ENCODE data around the gene LEO1. TPM values are rescaled to one million over a fixed set of nuclear protein-coding genes. Genes with fewer than 3 reads are reported as not detected.

The LEO1 gene
- total and polyA plus RNA-seq, 2 experiments from 2014 or later, result 28.1 to 36.0 TPM

- Histone ChIP-seq H2AFZ (peak overlapping the region; percentile 80), H3K4me1 (ENCODE audit: insufficient read depth) (peaks cover 26% of the 10 kb centered on the region), H4K20me1 (ENCODE audit: insufficient read depth) (no peaks in the 10 kb centered on the region), H3K9ac (peak overlapping the region; percentile 89), H3K9me2 (ENCODE audit: insufficient read depth) (no peaks in the 10 kb centered on the region), H3K27ac (peak overlapping the region; percentile 92), H3F3A (ENCODE audit: insufficient read depth) (peaks cover 25% of the 10 kb centered on the region), H3K4me3 (peak overlapping the region; percentile 66), H3K36me3 (ENCODE audit: low read depth) (no peaks in the 10 kb centered on the region), H3K4me2 (ENCODE audit: unreplicated experiment) (peak overlapping the region; percentile 97), H3K27me3 (replicated peaks; ENCODE audit: insufficient read depth) (no peaks in the 10 kb centered on the region), H3K79me2 (ENCODE audit: insufficient read depth) (no peaks in the 10 kb centered on the region), H3K9me3 (ENCODE audit: low read depth) (no peaks in the 10 kb centered on the region)
- WGBS, 2 experiments (ENCODE audit: low coverage in 1 of 2, low lambda C conversion rate in 2 of 2, missing lambda C conversion rate in 2 of 2), result 1 to 4% methylated on average over 7 of the region's 7 CpGs
- peak; percentile 90 for DNase-seq
- in situ Hi-C loops (cut with MboI), result no loop called here
- TF ChIP-seq EZH2 (IDR thresholded peaks at IDR 0.05; ENCODE audit: insufficient read depth, poor library complexity, severe bottlenecking), result no peak
- TF ChIP-seq EZH2phosphoT487 (IDR thresholded peaks at IDR 0.05; ENCODE audit: insufficient read depth, low read depth), result no peak
These were observed 10.6 kb upstream of the LEO1 start for GRCh38 chr15:51982013-51982769.

GRCh38 chr15:51973775-51974174 is 2.2 kb upstream of the LEO1 start:
- Histone ChIP-seq H3K4me3 (no peak overlapping the region), H3K27ac (no peak overlapping the region), H3K4me2 (ENCODE audit: unreplicated experiment) (no peak overlapping the region), H3K27me3 (replicated peaks; ENCODE audit: insufficient read depth) (no peaks in the 10 kb centered on the region), H3K4me1 (ENCODE audit: insufficient read depth) (peaks cover 8% of the 10 kb centered on the region), H4K20me1 (ENCODE audit: insufficient read depth) (no peaks in the 10 kb centered on the region), H3F3A (ENCODE audit: insufficient read depth) (0 out of 2 replicates have a peak, but pooled peaks cover 7% of the 10 kb centered on the region), H2AFZ (no peak overlapping the region), H3K9ac (no peak overlapping the region), H3K9me3 (ENCODE audit: low read depth) (no peaks in the 10 kb centered on the region), H3K36me3 (ENCODE audit: low read depth) (no peaks in the 10 kb centered on the region), H3K9me2 (ENCODE audit: insufficient read depth) (no peaks in the 10 kb centered on the region), H3K79me2 (ENCODE audit: insufficient read depth) (peaks cover 34% of the 10 kb centered on the region)
- TF ChIP-seq EZH2 (IDR thresholded peaks at IDR 0.05; ENCODE audit: insufficient read depth, poor library complexity, severe bottlenecking), result no peak
- TF ChIP-seq EZH2phosphoT487 (IDR thresholded peaks at IDR 0.05; ENCODE audit: insufficient read depth, low read depth), result no peak
- 92 to 96% methylated on average over 4 of the region's 4 CpGs for WGBS, 2 experiments (ENCODE audit: low coverage in 1 of 2, low lambda C conversion rate in 2 of 2, missing lambda C conversion rate in 2 of 2)
- in situ Hi-C loops (cut with MboI), result no loop called here
- no peak for DNase-seq

GRCh38 chr15:51973220-51973619 is 1.6 kb upstream of the LEO1 start:
- Histone ChIP-seq H3K4me1 (ENCODE audit: insufficient read depth) (peaks cover 8% of the 10 kb centered on the region), H3K9ac (no peak overlapping the region), H3K27ac (no peak overlapping the region), H3K9me3 (ENCODE audit: low read depth) (no peaks in the 10 kb centered on the region), H3F3A (ENCODE audit: insufficient read depth) (0 out of 2 replicates have a peak, but pooled peaks cover 7% of the 10 kb centered on the region), H3K9me2 (ENCODE audit: insufficient read depth) (no peaks in the 10 kb centered on the region), H4K20me1 (ENCODE audit: insufficient read depth) (no peaks in the 10 kb centered on the region), H3K4me2 (ENCODE audit: unreplicated experiment) (no peak overlapping the region), H3K36me3 (ENCODE audit: low read depth) (no peaks in the 10 kb centered on the region), H3K27me3 (replicated peaks; ENCODE audit: insufficient read depth) (no peaks in the 10 kb centered on the region), H2AFZ (no peak overlapping the region), H3K4me3 (no peak overlapping the region), H3K79me2 (ENCODE audit: insufficient read depth) (peaks cover 39% of the 10 kb centered on the region)
- DNase-seq, result no peak
- in situ Hi-C loops (cut with MboI), result no loop called here
- 71 to 74% methylated on average over 5 of the region's 5 CpGs for WGBS, 2 experiments (ENCODE audit: low coverage in 1 of 2, low lambda C conversion rate in 2 of 2, missing lambda C conversion rate in 2 of 2)
- no peak for TF ChIP-seq EZH2 (IDR thresholded peaks at IDR 0.05; ENCODE audit: insufficient read depth, poor library complexity, severe bottlenecking)
- TF ChIP-seq EZH2phosphoT487 (IDR thresholded peaks at IDR 0.05; ENCODE audit: insufficient read depth, low read depth), result no peak

- H3K4me1 ChIP-seq (ENCODE audit: insufficient read depth), result peaks cover 8% of the 10 kb centered on the region
- TF ChIP-seq EZH2phosphoT487 (IDR thresholded peaks at IDR 0.05; ENCODE audit: insufficient read depth, low read depth) (no peak), EZH2 (IDR thresholded peaks at IDR 0.05; ENCODE audit: insufficient read depth, poor library complexity, severe bottlenecking) (no peak)
- no peak for DNase-seq
- peak overlapping the region; percentile 97 for H3K4me3 ChIP-seq
- H3K79me2 ChIP-seq (ENCODE audit: insufficient read depth), result peaks cover 62% of the 10 kb centered on the region
- H3F3A ChIP-seq (ENCODE audit: insufficient read depth), result 0 out of 2 replicates have a peak, but pooled peaks cover 7% of the 10 kb centered on the region
- H2AFZ ChIP-seq, result peak overlapping the region; percentile 94
- peak overlapping the region; percentile 87 for H3K27ac ChIP-seq
- H3K9me2 ChIP-seq (ENCODE audit: insufficient read depth), result no peaks in the 10 kb centered on the region
- H3K27me3 ChIP-seq (replicated peaks; ENCODE audit: insufficient read depth), result no peaks in the 10 kb centered on the region
- H3K9ac ChIP-seq, result peak overlapping the region; percentile 93
- 0 out of 2 replicates have a peak, but pooled peaks cover 6% of the 10 kb centered on the region for H4K20me1 ChIP-seq (ENCODE audit: insufficient read depth)
- H3K4me2 ChIP-seq (ENCODE audit: unreplicated experiment), result peak overlapping the region; percentile 86
- 0 to 2% methylated on average over 7 of the region's 7 CpGs for WGBS, 2 experiments (ENCODE audit: low coverage in 1 of 2, low lambda C conversion rate in 2 of 2, missing lambda C conversion rate in 2 of 2)
- no peaks in the 10 kb centered on the region for H3K9me3 ChIP-seq (ENCODE audit: low read depth)
- no peaks in the 10 kb centered on the region for H3K36me3 ChIP-seq (ENCODE audit: low read depth)
- in situ Hi-C loops (cut with MboI), result no loop called here
These were observed 575 bp downstream of the LEO1 start for GRCh38 chr15:51971032-51971374.

Data from GM23248 (cell line).